HL-60 (cell line): Measurements from ENCODE around the gene NVL.

Experiments
- DNase-seq, 2 experiments: peaks; one replicate each; pipeline ENCODE4 v3.0.0-alpha.2; 2010 to 2020; ENCODE audit warnings: low read depth in 1 of 2, low spot score in 1 of 2
- H3K27ac ChIP-seq: fragments of 250-450 bp; sonication (Bioruptor Pico); replicated peaks from 2 replicates; pipeline ENCODE4 v1.5.1; 2020; ENCODE audit warnings: mild to moderate bottlenecking, moderate library complexity
- H3K27me3 ChIP-seq: fragments of 250-450 bp; sonication (Bioruptor Pico); 2 replicates; pipeline ENCODE4 v1.5.1; 2021; ENCODE audit warnings: mild to moderate bottlenecking, moderate library complexity; ENCODE audit not compliant: insufficient read depth, poor library complexity, severe bottlenecking
- H3K4me3 ChIP-seq: replicated peaks from 2 replicates; pipeline ENCODE4 v1.5.1; 2011; ENCODE audit warnings: mild to moderate bottlenecking, control low read depth, low read length; ENCODE audit not compliant: insufficient read depth
- GABPA ChIP-seq: IDR thresholded peaks from 2 replicates; pipeline ENCODE4 v1.6.1; 2012; ENCODE audit warnings: low read depth
- POLR2AphosphoS5 ChIP-seq: IDR thresholded peaks from 2 replicates; pipeline ENCODE4 v1.6.1; 2012; ENCODE audit warnings: low read depth
- SPI1 ChIP-seq: IDR thresholded peaks from 2 replicates; pipeline ENCODE4 v1.6.1; 2012; ENCODE audit warnings: low read depth, mild to moderate bottlenecking, borderline replicate concordance
- TF ChIP-seq, protein P1 (sequence below): IDR thresholded peaks from 2 replicates; pipeline ENCODE4 v1.6.1; 2012; ENCODE audit warnings: low read depth; ENCODE audit not compliant: insufficient replicate concordance
- TF ChIP-seq, protein P2 (sequence below): IDR thresholded peaks from one replicate; pipeline ENCODE4 v1.5.1; 2011; ENCODE audit warnings: low read length, control low read depth, inconsistent platforms; ENCODE audit not compliant: insufficient read depth

Gene NVL

GRCh38 chr1:224373008-224373590, 43.1 kb upstream of the NVL start:
- no peak overlapping the region for H3K4me3 ChIP-seq

DNA sequence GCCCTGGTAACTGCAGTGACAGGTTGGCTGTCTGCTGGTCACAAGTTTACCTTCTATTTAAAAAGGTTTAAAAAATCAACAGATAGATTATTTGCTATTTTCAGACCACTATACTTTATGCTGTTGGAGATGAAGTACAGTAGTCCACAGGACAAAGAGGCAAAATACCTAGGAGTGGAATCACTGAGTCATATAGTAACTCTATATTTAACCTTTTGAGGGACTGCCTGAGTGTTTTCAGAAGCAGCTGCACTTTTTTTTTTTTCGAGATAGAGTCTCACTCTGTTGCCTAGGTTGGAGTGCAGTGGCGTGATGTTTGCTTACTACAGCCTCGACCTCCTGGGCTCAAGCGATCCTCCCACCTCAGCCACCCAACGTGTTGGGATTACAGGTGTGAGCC, 38.4 kb upstream of the NVL start:
- no peak for DNase-seq
- Histone ChIP-seq H3K27me3 (no peaks in the 10 kb centered on the region), H3K27ac (no peak overlapping the region), H3K4me3 (no peak overlapping the region)
- TF ChIP-seq, protein P1, sequence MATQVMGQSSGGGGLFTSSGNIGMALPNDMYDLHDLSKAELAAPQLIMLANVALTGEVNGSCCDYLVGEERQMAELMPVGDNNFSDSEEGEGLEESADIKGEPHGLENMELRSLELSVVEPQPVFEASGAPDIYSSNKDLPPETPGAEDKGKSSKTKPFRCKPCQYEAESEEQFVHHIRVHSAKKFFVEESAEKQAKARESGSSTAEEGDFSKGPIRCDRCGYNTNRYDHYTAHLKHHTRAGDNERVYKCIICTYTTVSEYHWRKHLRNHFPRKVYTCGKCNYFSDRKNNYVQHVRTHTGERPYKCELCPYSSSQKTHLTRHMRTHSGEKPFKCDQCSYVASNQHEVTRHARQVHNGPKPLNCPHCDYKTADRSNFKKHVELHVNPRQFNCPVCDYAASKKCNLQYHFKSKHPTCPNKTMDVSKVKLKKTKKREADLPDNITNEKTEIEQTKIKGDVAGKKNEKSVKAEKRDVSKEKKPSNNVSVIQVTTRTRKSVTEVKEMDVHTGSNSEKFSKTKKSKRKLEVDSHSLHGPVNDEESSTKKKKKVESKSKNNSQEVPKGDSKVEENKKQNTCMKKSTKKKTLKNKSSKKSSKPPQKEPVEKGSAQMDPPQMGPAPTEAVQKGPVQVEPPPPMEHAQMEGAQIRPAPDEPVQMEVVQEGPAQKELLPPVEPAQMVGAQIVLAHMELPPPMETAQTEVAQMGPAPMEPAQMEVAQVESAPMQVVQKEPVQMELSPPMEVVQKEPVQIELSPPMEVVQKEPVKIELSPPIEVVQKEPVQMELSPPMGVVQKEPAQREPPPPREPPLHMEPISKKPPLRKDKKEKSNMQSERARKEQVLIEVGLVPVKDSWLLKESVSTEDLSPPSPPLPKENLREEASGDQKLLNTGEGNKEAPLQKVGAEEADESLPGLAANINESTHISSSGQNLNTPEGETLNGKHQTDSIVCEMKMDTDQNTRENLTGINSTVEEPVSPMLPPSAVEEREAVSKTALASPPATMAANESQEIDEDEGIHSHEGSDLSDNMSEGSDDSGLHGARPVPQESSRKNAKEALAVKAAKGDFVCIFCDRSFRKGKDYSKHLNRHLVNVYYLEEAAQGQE: no peak
- TF ChIP-seq SPI1: no peak
- no peak for TF ChIP-seq POLR2AphosphoS5
- TF ChIP-seq, protein P2, sequence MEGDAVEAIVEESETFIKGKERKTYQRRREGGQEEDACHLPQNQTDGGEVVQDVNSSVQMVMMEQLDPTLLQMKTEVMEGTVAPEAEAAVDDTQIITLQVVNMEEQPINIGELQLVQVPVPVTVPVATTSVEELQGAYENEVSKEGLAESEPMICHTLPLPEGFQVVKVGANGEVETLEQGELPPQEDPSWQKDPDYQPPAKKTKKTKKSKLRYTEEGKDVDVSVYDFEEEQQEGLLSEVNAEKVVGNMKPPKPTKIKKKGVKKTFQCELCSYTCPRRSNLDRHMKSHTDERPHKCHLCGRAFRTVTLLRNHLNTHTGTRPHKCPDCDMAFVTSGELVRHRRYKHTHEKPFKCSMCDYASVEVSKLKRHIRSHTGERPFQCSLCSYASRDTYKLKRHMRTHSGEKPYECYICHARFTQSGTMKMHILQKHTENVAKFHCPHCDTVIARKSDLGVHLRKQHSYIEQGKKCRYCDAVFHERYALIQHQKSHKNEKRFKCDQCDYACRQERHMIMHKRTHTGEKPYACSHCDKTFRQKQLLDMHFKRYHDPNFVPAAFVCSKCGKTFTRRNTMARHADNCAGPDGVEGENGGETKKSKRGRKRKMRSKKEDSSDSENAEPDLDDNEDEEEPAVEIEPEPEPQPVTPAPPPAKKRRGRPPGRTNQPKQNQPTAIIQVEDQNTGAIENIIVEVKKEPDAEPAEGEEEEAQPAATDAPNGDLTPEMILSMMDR: no peak
- no peak for TF ChIP-seq GABPA

More at GRCh38 chr1:224373008-224373590, 43.1 kb upstream of the NVL start:
- TF ChIP-seq, protein P2: no peak
- no peak for TF ChIP-seq POLR2AphosphoS5
- TF ChIP-seq SPI1: no peak
- TF ChIP-seq, protein P1: no peak
- TF ChIP-seq GABPA: no peak
- DNase-seq: no peak
- Histone ChIP-seq H3K27ac (no peak overlapping the region), H3K27me3 (no peaks in the 10 kb centered on the region)

DNA sequence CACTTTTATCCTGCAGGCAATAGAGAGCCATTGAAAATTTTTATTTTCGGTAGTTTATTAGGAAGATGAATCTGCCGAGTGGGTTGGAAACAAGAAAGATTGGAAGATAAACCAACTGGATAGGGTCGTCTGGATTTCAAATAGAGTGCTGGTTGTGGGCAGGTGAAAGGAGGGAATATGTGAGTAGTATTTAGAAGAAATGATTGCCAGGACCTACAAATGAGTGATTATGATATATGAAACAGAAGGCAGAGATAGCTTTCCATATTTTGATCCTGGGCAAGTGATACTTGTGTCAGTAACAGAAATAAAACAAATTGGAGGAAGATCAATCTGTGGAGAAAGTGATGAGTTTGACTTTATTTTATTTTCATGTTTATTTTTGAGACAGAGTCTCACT, 29.2 kb upstream of the NVL start:
- Histone ChIP-seq H3K27ac (peak overlapping the region; percentile 75; the same call in 1 of the 2 replicates), H3K27me3 (no peaks in the 10 kb centered on the region), H3K4me3 (no peak overlapping the region)
- no peak for DNase-seq
- no peak for TF ChIP-seq POLR2AphosphoS5

- Histone ChIP-seq H3K4me3 (peak overlapping the region; percentile 80), H3K27ac (peak overlapping the region; percentile 75), H3K27me3 (no peaks in the 10 kb centered on the region)
- peak in 1 of 2 experiments; percentile 28 for DNase-seq
- no peak for TF ChIP-seq POLR2AphosphoS5
- TF ChIP-seq, protein P2: no peak
- TF ChIP-seq, protein P1: no peak
- TF ChIP-seq GABPA: no peak
- no peak for TF ChIP-seq SPI1
Measured at GRCh38 chr1:224358237-224358636, 28.3 kb upstream of the NVL start.
